ENCODE data around the gene SYT6.

The SYT6 gene, protein sequence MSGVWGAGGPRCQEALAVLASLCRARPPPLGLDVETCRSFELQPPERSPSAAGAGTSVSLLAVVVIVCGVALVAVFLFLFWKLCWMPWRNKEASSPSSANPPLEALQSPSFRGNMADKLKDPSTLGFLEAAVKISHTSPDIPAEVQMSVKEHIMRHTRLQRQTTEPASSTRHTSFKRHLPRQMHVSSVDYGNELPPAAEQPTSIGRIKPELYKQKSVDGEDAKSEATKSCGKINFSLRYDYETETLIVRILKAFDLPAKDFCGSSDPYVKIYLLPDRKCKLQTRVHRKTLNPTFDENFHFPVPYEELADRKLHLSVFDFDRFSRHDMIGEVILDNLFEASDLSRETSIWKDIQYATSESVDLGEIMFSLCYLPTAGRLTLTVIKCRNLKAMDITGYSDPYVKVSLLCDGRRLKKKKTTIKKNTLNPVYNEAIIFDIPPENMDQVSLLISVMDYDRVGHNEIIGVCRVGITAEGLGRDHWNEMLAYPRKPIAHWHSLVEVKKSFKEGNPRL

GRCh38 chr1:114153261-114154145, at the start of gene SYT6:
Gene SYT6 (minus strand): TSS chr1:114153869. CDS start chr1:114153772, 97 bp downstream.
- no peak for FAIRE-seq

DNA sequence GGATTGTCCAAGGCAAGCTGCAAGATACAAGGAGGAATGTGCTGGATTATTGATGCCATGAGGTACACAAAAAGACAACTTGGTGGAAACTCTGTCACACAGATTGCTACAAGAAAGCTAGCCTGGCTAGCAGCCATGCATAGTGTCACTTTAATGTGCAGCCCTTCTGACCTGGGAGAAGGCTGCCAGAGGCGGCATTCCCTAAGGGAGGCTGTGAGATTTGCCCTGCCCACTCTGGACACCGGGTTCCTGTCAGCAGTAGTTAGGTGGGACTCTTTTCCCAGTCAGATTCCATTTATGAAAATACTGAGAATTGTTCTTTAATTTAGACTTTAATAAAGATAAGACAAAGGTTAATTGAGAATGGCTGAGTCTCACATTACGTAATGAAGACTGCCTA, 47.8 kb upstream of the SYT6 start:
- FAIRE-seq: no peak

DNA sequence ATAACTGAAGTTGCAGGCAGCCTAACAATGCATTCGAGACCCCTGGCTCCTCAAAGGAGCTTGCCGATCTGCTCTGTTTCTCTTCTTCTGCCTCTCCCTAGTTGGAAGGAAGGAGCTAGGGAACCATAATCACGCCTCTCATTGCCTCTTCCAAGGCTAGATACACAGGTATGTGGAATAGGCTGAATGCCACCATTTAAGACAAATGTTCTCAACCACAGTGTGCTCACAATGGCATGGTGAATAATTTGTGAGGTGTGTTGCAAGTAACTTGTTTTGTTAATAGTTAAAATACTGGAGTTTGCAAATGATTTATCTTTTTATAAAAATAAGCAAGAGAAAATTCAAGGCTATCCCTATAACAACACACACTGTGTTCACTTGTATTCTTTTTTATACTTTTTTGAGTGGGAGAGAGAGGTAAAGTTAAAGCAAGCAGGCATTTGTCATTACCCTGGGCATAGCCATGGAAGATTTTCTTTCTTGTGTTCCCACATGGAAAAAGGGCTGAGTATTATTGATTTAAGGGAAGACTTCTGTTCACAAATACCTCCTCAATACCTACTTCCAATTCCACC, 45.4 kb upstream of the SYT6 start:
- no peak for FAIRE-seq

DNA sequence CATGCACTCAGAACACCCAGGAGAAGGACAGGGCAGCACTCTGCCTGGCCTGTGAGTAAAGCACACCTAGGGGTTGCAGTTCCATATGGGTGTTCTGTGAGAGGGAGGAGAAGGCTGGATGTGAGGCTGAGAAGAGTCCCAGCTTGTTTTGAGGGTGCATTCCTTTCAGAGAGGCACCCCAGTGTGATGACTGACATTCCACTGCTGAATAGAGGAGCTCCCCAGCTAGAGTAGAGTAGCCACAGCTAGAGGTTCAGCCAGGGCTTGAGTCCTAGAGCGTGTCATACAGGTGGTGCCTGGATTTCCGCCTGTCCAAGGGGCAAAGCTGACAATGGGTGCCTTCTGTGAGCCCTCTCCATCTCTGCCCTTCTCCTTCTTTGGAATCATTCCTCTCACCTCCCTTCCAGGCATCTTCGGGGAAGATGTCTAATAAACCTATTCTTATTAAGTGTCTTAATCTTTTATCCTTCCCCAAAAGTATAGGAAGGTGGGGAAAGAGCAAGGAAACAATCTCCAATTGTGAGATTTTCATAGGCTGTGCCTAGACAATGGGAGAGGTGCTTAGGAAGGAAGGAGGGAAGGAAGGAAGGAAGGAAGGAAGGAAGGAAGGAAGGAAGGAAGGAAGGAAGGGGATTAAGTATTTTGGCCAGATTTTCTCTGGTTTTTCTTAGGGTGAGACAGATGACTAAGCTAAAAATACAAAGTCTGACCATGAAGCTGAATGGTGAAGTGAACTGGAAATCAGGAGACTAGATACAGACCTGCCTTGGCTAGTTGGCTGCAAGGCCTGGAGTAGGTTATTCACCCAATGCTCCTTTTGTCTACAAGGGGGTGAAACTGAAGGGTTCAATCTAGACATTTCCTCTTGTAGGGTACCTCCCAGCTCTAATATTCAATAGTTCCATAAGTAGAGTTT, 43.6 kb upstream of the SYT6 start:
- no peak for FAIRE-seq

GRCh38 chr1:114195819-114196218, 42.1 kb upstream of the SYT6 start:
- no peak for FAIRE-seq

DNA sequence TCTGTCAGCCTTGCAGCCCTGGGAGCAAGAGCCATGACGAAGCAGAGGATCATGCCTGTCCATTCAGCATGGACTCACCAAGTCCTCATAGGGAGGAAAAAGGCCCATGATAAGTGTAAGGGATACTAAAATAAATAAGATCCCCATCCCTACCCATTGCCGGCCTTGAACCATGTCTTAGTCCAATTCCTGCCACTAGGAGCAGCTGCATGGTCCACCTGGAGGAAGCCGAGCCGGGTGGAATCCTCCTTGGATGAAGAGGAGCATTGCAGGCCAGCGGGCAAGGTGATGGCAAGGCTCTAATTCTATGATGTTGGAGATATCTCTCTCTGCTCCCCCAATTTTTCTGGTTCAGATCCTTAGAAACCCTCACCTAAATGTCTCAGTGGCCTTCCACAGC, 38.7 kb upstream of the SYT6 start:
- FAIRE-seq: no peak

- no peak for FAIRE-seq
Observed at GRCh38 chr1:114189398-114189797, 35.7 kb upstream of the SYT6 start.

DNA sequence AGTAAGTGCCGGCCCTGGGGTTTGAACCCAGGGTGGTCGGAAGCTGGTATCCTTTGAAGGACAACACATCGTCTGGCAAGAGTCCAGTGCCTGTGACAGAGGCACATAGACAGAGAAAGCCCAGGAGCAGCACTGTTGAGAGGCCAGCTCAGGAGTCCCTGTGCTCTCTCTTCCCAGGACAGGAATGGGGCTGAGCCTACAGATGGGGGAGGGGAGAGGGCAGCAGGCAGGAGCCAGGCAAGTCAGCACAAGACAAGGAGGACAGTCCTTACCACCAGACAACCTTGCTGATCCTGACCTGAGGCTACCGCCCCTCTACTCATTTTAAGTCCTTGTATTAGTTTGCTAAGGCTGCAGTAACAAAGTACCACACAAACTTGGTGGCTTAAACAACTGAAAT, 27.7 kb upstream of the SYT6 start:
- FAIRE-seq: no peak

GRCh38 chr1:114180742-114181141, 27.1 kb upstream of the SYT6 start:
- FAIRE-seq: no peak

- FAIRE-seq: no peak
Observed at GRCh38 chr1:114178936-114179335, 25.3 kb upstream of the SYT6 start.

DNA sequence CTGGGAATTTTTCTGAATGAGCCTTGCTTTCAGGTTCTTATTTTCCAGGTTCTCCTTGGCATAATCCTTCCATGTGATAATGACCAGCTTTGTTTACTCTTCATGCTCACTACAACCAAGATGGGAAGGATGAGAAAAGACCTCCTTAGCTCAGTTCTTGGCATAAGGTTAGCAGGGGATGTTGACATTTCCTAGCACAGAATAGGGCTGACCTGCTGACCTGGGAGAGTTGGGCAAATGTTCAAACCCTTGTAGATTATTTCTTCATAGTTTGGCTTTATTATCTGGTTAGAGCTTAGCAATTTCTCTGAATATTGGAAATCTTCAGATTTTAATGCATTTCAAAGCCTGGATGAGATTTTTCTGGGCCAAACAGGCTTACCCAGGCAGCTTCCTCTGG, 23.6 kb upstream of the SYT6 start:
- no peak for FAIRE-seq

- FAIRE-seq: no peak
Observed at GRCh38 chr1:114176366-114176765, 22.7 kb upstream of the SYT6 start.

DNA sequence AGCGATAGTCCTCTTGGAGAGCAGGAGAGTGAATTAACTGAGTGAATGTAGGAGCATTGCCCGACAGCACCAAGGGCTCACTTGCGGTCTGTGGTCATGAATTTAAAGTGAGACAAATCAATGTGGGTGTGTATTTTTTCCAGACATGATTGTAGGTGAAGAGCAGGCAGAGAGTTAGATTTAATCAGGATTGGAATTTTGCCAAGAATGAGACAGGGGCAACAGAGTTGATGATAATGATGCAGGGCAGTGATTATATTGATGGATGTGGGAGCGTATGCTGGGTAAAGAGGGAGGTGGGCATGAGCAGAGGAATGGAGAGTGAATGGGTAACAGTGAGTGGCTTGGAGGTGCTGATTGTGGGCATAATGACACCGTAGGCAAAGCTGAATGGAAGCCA, 20.0 kb upstream of the SYT6 start:
- FAIRE-seq: no peak

DNA sequence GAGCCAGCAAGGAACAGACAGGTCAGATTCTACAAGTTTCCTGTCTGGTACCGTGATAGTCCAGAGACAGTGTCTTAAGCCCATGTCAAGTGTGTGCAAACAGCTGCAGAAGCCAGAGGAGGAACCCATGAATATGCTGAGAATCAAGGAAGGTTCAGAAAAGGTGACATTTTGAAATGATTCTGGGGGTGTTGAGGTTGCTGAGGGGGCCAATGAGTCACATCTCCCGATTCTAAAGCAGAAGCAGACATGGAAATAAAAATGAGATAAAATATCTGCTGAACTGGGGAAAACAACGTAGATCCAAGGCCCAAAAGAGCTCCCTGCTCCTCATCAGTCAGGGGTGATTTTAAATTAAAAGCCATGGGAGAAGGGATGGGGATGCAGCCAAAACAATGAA, 15.8 kb upstream of the SYT6 start:
- FAIRE-seq: no peak

GRCh38 chr1:114167226-114167625, 13.6 kb upstream of the SYT6 start:
- FAIRE-seq: no peak

GRCh38 chr1:114164840-114165543, 11.3 kb upstream of the SYT6 start:
- no peak for FAIRE-seq

DNA sequence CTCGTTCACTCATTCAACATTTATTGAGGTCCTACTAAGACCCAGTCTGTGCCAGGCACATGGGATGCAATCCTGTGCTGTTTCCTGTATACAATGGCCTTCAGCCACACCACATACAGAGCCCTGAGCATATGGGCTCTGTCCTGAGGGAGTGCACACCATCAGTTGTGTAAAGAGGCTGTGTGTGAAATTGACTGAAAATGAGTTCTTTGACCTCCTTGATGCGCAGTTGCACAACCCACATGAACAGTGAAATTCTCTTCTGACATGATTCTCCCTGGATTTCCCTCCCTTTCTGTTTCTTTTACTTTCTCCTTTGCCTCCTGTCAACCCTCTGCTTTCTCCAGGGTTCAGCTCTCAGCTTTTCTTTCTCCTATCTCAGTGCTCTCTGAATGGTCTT, 6.3 kb upstream of the SYT6 start:
- FAIRE-seq: no peak

DNA sequence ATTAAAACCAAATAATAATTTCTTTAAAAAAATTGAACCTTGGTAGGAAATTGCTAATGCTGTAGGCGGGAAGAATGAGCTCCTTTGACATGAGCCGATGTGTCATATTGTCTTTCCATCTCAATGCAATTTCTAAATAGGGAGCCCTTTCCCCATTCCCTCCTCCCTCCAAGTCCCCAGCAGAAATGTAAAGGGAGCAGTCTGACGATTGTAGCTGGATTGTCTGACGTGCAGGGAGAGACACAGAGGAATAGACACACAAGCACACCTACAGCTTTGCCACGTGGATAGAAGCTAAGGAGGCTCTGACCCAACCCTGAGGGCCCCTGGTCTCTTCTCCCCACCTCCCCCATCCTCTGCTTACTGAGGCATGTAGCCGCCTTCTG, 3.6 kb upstream of the SYT6 start:
- FAIRE-seq: no peak

DNA sequence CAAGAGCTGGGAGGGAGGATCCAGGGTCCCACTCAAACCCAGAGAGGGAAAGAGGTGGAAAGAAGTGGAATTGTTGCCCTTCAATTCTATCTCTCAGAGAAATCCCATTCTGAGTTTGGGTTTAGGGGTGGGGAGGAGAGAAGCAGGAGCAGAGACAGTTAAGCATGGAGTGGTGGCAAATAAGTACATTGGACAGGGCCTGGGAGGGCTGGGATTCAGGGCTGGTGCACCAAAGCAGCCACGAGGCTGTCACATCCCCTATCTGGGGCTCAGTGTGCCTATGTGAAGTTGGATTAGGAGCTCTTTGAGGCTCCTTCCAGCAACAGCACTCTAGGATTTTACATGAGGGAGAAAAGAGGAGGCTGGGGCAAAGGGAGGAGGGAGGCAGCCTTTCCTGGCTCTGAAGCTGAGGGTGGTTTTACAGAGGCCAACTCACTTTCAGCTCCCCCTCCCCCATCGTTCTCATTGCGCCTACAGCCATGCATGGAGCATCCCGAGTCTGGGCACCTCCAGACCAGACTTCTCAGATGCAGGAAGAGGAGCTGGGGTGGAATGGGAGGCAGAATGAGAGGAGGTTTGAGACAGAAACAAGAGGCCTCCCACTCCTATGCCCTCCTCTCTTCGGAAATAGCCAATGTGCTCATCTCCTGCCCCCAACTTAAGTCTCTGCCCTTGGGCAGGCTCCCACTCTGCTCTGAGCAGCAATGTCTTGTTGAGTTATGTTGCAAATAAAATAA, 3.0 kb upstream of the SYT6 start:
- no peak for FAIRE-seq

DNA sequence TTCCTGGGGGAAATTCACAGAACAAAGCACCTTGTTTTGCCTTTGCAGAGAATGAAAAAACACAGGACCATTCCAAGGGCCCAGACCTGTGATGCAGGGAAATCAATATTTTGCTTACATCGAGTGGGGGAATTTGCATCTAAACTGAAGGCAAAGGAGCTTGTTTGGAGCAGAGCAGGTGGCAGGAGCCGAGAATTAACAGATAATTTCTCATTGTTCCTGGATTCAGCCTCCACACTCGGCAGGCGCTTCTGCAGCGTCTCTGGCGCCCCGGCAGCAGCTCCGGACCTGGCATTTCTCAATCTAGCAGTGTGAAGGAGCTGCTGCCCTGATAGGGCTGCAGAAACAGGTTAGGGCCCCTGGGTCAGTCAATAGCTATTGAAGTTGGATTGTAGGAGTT, 2.0 kb upstream of the SYT6 start:
- no peak for FAIRE-seq

DNA sequence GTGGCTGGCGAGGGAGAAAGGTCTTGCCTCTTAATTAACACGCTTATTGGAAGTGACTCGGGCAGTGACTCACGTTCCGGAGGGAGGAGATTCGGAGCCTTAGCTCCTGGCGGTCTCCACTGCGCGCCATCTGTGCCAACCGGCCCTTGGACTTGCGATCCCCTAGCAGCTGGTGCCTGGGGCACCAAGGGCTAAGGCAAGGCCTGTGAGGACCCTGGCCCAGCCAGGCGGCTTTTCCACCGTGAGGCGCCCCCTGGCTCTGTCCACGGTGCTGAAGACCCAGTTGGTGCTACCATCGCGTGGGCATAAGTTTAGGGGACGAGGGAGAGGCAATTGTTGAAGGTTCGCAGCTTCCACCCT, 1.3 kb upstream of the SYT6 start:
- FAIRE-seq: no peak
